OCI-LY3 (cell line): ENCODE measurements around the gene XXYLT1.

ENCODE experiments used
- CTCF ChIP-seq: fragments of 200-600, 300-600 bp; sonication (generic); IDR thresholded peaks from 2 replicates; pipeline ENCODE4 v1.5.1; 2014; ENCODE audit warnings: antibody characterized with exemption, low read length, low read depth
- EZH2phosphoT487 ChIP-seq: fragments of 200-600 bp; shearing (Covaris generic); IDR thresholded peaks from 2 replicates; pipeline ENCODE4 v1.6.1; 2018; ENCODE audit warnings: antibody characterized with exemption, mixed run types, low read depth

- TF ChIP-seq CTCF: no peak
- no peak for TF ChIP-seq EZH2phosphoT487
These were observed 11.8 kb downstream of the XXYLT1 start for GRCh38 chr3:195259154-195259474.
